Frontal cortex (tissue), 4 donors: ENCODE results near the gene AKR1B1. TPM values are rescaled to one million over a fixed set of nuclear protein-coding genes. Genes with fewer than 3 reads are reported as not detected.

Source experiments
- DNase-seq, 2 donors: peaks; one replicate each; pipeline ENCODE4 v3.0.0; 2012; ENCODE audit warnings: low spot score in 2 of 2
- FAIRE-seq: peaks from 2 replicates; lab custom pipeline; 2012; peaks lifted over from hg19 to GRCh38; lab: Jason Lieb, UNC
- total RNA-seq: library from RNA; depleted of rRNA; stranded (reverse); fragments of >200 nt; gene quantifications from one replicate; pipeline ENCODE4 v1.2.3, GENCODE V29; 2014
- donor health status: control.
- donor health status: control.
- donor health status: control.

AKR1B1 gene
- total RNA-seq, 1 donor from 2014 or later: 49.3 TPM

- DNase-seq: no peak
- FAIRE-seq: no peak
Observed at GRCh38 chr7:134448356-134449229, 10.3 kb downstream of the AKR1B1 start.

- FAIRE-seq (no peak), DNase-seq (no peak)
Observed at GRCh38 chr7:134447383-134447782, 11.5 kb downstream of the AKR1B1 start.

- FAIRE-seq (no peak), DNase-seq (no peak)
Observed at GRCh38 chr7:134446923-134447322, 12.0 kb downstream of the AKR1B1 start.

- FAIRE-seq: no peak
- DNase-seq: no peak
Observed at GRCh38 chr7:134446446-134446845, 12.5 kb downstream of the AKR1B1 start.

GRCh38 chr7:134444961-134445315 is 14.0 kb downstream of the AKR1B1 start:
- no peak for DNase-seq
- no peak for FAIRE-seq

- FAIRE-seq: no peak
Observed at GRCh38 chr7:134444198-134444960, 14.5 kb downstream of the AKR1B1 start.

GRCh38 chr7:134443396-134444070 is 15.4 kb downstream of the AKR1B1 start:
- no peak for DNase-seq
- FAIRE-seq: no peak

More at GRCh38 chr7:134444198-134444960, 14.5 kb downstream of the AKR1B1 start:
- DNase-seq: peak in 1 of 2 donors; percentile 37

- DNase-seq: no peak
- no peak for FAIRE-seq
Observed at GRCh38 chr7:134442441-134443220, 16.3 kb downstream of the AKR1B1 start.

GRCh38 chr7:134441264-134441663 is 17.6 kb downstream of the AKR1B1 start:
- DNase-seq: no peak
- no peak for FAIRE-seq

- no peak for DNase-seq
- no peak for FAIRE-seq
Observed at GRCh38 chr7:134440476-134440875, 18.4 kb downstream of the AKR1B1 start.

GRCh38 chr7:134440067-134440466 is 18.8 kb downstream of the AKR1B1 start:
- DNase-seq (no peak), FAIRE-seq (no peak)

- DNase-seq: no peak
- FAIRE-seq: no peak
Observed at GRCh38 chr7:134438946-134439345, 20.0 kb downstream of the AKR1B1 start.

- FAIRE-seq (no peak), DNase-seq (no peak)
Observed at GRCh38 chr7:134435161-134435920, 23.6 kb downstream of the AKR1B1 start.

- FAIRE-seq (no peak), DNase-seq (no peak)
Observed at GRCh38 chr7:134434701-134435100, 24.2 kb downstream of the AKR1B1 start.

GRCh38 chr7:134433430-134433829 is 25.5 kb downstream of the AKR1B1 start:
- DNase-seq (no peak), FAIRE-seq (no peak)

- peak; percentile 66 to 81 for DNase-seq
- FAIRE-seq: no peak
Observed at GRCh38 chr7:134432296-134433152, 26.4 kb downstream of the AKR1B1 start.

- DNase-seq: no peak
Observed at GRCh38 chr7:134431815-134432214, 27.1 kb downstream of the AKR1B1 start.

GRCh38 chr7:134429481-134429880 is 29.4 kb downstream of the AKR1B1 start:
- FAIRE-seq (no peak), DNase-seq (no peak)

More at GRCh38 chr7:134431815-134432214, 27.1 kb downstream of the AKR1B1 start:
- FAIRE-seq: no peak
